HL-60/S4 (cell line): ENCODE results near the gene RAB29.

Experiments used
- in situ Hi-C: fragments of 300-500 bp; cut with MboI; formaldehyde crosslinking; loops from 2 replicates; pipeline ENCODE4 v1.14.3; 2022; ENCODE audit warnings: low sequenced_read_pairs

The RAB29 gene

GRCh38 chr1:205766570-205766969, 8.7 kb downstream of the RAB29 start:
- in situ Hi-C loops, result no loop called here

- in situ Hi-C loops, result no loop called here
These were observed 9.2 kb downstream of the RAB29 start for GRCh38 chr1:205766038-205766437.

- in situ Hi-C loops, result no loop called here
These were observed 10.7 kb downstream of the RAB29 start for GRCh38 chr1:205764578-205764977.

GRCh38 chr1:205763980-205764379, 11.3 kb downstream of the RAB29 start:
- in situ Hi-C loops, result no loop called here

GRCh38 chr1:205760606-205761005, 14.7 kb downstream of the RAB29 start:
- in situ Hi-C loops, result no loop called here

- in situ Hi-C loops, result no loop called here
These were observed 18.7 kb downstream of the RAB29 start for GRCh38 chr1:205756552-205756951.

GRCh38 chr1:205754857-205755256, 20.4 kb downstream of the RAB29 start:
- in situ Hi-C loops, result no loop called here

GRCh38 chr1:205751036-205751651, 24.1 kb downstream of the RAB29 start:
- in situ Hi-C loops, result no loop called here

GRCh38 chr1:205750138-205751035, 24.9 kb downstream of the RAB29 start, which contains the start of gene NUCKS1:
Gene NUCKS1 (minus strand): TSS chr1:205750182. CDS start chr1:205749973, 209 bp downstream.
- in situ Hi-C loops, result no loop called here

- in situ Hi-C loops, result no loop called here
These were observed 25.8 kb downstream of the RAB29 start for GRCh38 chr1:205749234-205750137.

- in situ Hi-C loops, result no loop called here
These were observed 26.7 kb downstream of the RAB29 start for GRCh38 chr1:205748403-205749233.

GRCh38 chr1:205746757-205747412, 28.4 kb downstream of the RAB29 start:
- in situ Hi-C loops, result no loop called here

GRCh38 chr1:205744403-205744802, 30.9 kb downstream of the RAB29 start:
- in situ Hi-C loops, result no loop called here

GRCh38 chr1:205743977-205744376, 31.3 kb downstream of the RAB29 start:
- in situ Hi-C loops, result no loop called here

- in situ Hi-C loops, result no loop called here
These were observed 33.6 kb downstream of the RAB29 start for GRCh38 chr1:205741681-205742080.

- in situ Hi-C loops, result no loop called here
These were observed 35.7 kb downstream of the RAB29 start for GRCh38 chr1:205739348-205740160.

- in situ Hi-C loops, result no loop called here
These were observed 40.1 kb downstream of the RAB29 start for GRCh38 chr1:205735218-205735617.

GRCh38 chr1:205733438-205734175, 41.7 kb downstream of the RAB29 start:
- in situ Hi-C loops, result no loop called here
